ENCODE results near the gene DOP1B.

The DOP1B gene

GRCh38 chr21:36159356-36159921 is 2.8 kb downstream of the DOP1B start:
- peaks cover 28% of the 10 kb centered on the region for H3K27me3 ChIP-seq (ENCODE audit: control insufficient read depth, insufficient read depth, low read length, poor library complexity, severe bottlenecking)
- H3K4me1 ChIP-seq (ENCODE audit: control insufficient read depth, insufficient read depth, low read length): peaks cover 5% of the 10 kb centered on the region
- no peaks in the 10 kb centered on the region for H3K36me3 ChIP-seq (ENCODE audit: control insufficient read depth, insufficient read depth, low read length)
- 89 to 92% methylated on average over 13 of the region's 13 CpGs for WGBS, 2 experiments
- no peak overlapping the region for H3K4me3 ChIP-seq (ENCODE audit: insufficient read depth, low read depth, low read length)
- no peaks in the 10 kb centered on the region for H3K9me3 ChIP-seq (ENCODE audit: control insufficient read depth, low read length)
- H3K27ac ChIP-seq (ENCODE audit: insufficient read depth, low read depth, low read length, poor library complexity, severe bottlenecking): no peak overlapping the region

DNA sequence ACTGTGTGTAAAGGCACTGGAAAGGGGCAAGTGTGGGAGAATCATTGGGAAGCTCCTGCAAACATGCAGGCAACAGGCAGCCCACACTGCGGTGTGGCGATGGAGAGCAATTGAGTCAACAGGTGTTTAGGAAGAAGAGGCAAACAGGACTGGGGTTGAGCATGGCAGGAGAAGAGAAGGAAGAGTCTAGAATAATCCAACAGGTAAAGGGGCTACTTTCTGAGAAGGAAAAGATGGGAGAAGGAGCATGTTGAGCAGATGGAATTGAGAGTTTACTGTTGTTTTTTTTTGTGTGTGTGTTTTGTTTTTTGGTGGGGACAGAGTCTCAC is 4.2 kb downstream of the DOP1B start:
- WGBS, 2 experiments: 94 to 96% methylated on average over 2 of the region's 2 CpGs
- no peak overlapping the region for H3K4me3 ChIP-seq (ENCODE audit: insufficient read depth, low read depth, low read length)
- H3K27me3 ChIP-seq (ENCODE audit: control insufficient read depth, insufficient read depth, low read length, poor library complexity, severe bottlenecking): peaks cover 15% of the 10 kb centered on the region
- H3K36me3 ChIP-seq (ENCODE audit: control insufficient read depth, insufficient read depth, low read length): no peaks in the 10 kb centered on the region
- no peaks in the 10 kb centered on the region for H3K9me3 ChIP-seq (ENCODE audit: control insufficient read depth, low read length)
- H3K4me1 ChIP-seq (ENCODE audit: control insufficient read depth, insufficient read depth, low read length): peaks cover 5% of the 10 kb centered on the region
- H3K27ac ChIP-seq (ENCODE audit: insufficient read depth, low read depth, low read length, poor library complexity, severe bottlenecking): no peak overlapping the region

- H3K36me3 ChIP-seq (ENCODE audit: control insufficient read depth, insufficient read depth, low read length): no peaks in the 10 kb centered on the region
- H3K27ac ChIP-seq (ENCODE audit: insufficient read depth, low read depth, low read length, poor library complexity, severe bottlenecking): no peak overlapping the region
- H3K9me3 ChIP-seq (ENCODE audit: control insufficient read depth, low read length): no peaks in the 10 kb centered on the region
- peaks cover 5% of the 10 kb centered on the region for H3K4me1 ChIP-seq (ENCODE audit: control insufficient read depth, insufficient read depth, low read length)
- 94 to 95% methylated on average over 5 of the region's 5 CpGs for WGBS, 2 experiments
- peaks cover 6% of the 10 kb centered on the region for H3K27me3 ChIP-seq (ENCODE audit: control insufficient read depth, insufficient read depth, low read length, poor library complexity, severe bottlenecking)
- H3K4me3 ChIP-seq (ENCODE audit: insufficient read depth, low read depth, low read length): no peak overlapping the region
These were observed 6.0 kb downstream of the DOP1B start for GRCh38 chr21:36162631-36163030.

- Histone ChIP-seq H3K36me3 (ENCODE audit: control insufficient read depth, insufficient read depth, low read length) (no peaks in the 10 kb centered on the region), H3K9me3 (ENCODE audit: control insufficient read depth, low read length) (no peaks in the 10 kb centered on the region), H3K4me3 (ENCODE audit: insufficient read depth, low read depth, low read length) (no peak overlapping the region), H3K27ac (ENCODE audit: insufficient read depth, low read depth, low read length, poor library complexity, severe bottlenecking) (no peak overlapping the region), H3K27me3 (ENCODE audit: control insufficient read depth, insufficient read depth, low read length, poor library complexity, severe bottlenecking) (no peaks in the 10 kb centered on the region), H3K4me1 (ENCODE audit: control insufficient read depth, insufficient read depth, low read length) (peaks cover 5% of the 10 kb centered on the region)
- WGBS, 2 experiments: 89% methylated on average over 10 of the region's 10 CpGs
These were observed 7.4 kb downstream of the DOP1B start for GRCh38 chr21:36163750-36164741.

GRCh38 chr21:36165356-36165755 is 8.7 kb downstream of the DOP1B start:
- Histone ChIP-seq H3K36me3 (ENCODE audit: control insufficient read depth, insufficient read depth, low read length) (no peaks in the 10 kb centered on the region), H3K4me3 (ENCODE audit: insufficient read depth, low read depth, low read length) (no peak overlapping the region), H3K27me3 (ENCODE audit: control insufficient read depth, insufficient read depth, low read length, poor library complexity, severe bottlenecking) (no peaks in the 10 kb centered on the region), H3K9me3 (ENCODE audit: control insufficient read depth, low read length) (no peaks in the 10 kb centered on the region), H3K4me1 (ENCODE audit: control insufficient read depth, insufficient read depth, low read length) (peaks cover 5% of the 10 kb centered on the region), H3K27ac (ENCODE audit: insufficient read depth, low read depth, low read length, poor library complexity, severe bottlenecking) (no peak overlapping the region)
- whole genome bisulfite sequencing, 2 experiments: 96 to 97% methylated on average over 11 of the region's 11 CpGs

DNA sequence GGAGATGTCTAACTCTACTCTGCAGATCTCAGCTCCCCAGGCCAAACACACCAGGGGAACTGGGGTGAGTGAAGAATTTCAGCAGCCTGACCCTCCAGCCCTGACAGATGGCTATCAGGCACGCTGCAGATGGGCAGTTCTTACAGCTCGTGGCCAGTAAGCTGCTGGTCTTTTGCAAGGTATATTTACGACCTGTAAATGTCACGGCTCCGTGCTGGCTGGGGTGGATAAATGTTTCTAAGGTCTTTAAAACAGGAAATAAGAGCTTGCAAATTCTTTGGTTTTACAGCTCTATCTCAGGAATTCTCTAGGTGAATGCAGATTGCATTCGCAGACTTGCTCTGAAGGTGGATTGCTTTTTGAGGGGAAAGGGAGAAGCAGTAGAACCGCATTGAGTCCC is 10.1 kb downstream of the DOP1B start:
- Histone ChIP-seq H3K36me3 (ENCODE audit: control insufficient read depth, insufficient read depth, low read length) (no peaks in the 10 kb centered on the region), H3K9me3 (ENCODE audit: control insufficient read depth, low read length) (no peaks in the 10 kb centered on the region), H3K27ac (ENCODE audit: insufficient read depth, low read depth, low read length, poor library complexity, severe bottlenecking) (no peak overlapping the region), H3K27me3 (ENCODE audit: control insufficient read depth, insufficient read depth, low read length, poor library complexity, severe bottlenecking) (no peaks in the 10 kb centered on the region), H3K4me1 (ENCODE audit: control insufficient read depth, insufficient read depth, low read length) (peaks cover 5% of the 10 kb centered on the region), H3K4me3 (ENCODE audit: insufficient read depth, low read depth, low read length) (no peak overlapping the region)
- 89 to 93% methylated on average over 7 of the region's 7 CpGs for WGBS, 2 experiments

DNA sequence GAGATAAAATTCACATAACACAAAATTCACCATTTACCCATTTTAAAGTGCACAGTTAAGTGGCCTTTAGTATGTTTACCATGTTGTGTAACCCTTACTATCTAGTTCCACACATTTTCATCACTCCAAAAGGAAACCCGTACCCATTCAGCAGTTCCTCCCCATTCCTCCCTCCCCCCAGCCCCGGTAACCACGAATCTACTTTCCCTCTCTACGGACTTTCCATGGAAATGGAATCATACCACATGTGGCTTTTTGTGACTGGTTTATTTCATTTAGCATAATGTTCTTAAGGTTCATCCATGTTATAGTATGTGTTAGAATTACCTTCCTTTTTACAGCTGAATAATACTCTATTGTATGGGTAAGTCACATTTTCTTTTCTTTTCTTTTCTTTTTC is 10.9 kb downstream of the DOP1B start:
- H3K27me3 ChIP-seq (ENCODE audit: control insufficient read depth, insufficient read depth, low read length, poor library complexity, severe bottlenecking): no peaks in the 10 kb centered on the region

GRCh38 chr21:36169470-36170128 is 13.0 kb downstream of the DOP1B start:
- no peaks in the 10 kb centered on the region for H3K9me3 ChIP-seq (ENCODE audit: control insufficient read depth, low read length)
- WGBS, 2 experiments: 93% methylated on average over 19 of the region's 19 CpGs
- H3K27me3 ChIP-seq (ENCODE audit: control insufficient read depth, insufficient read depth, low read length, poor library complexity, severe bottlenecking): no peaks in the 10 kb centered on the region

More for the DNA sequence above, 10.9 kb downstream of the DOP1B start:
- Histone ChIP-seq H3K4me3 (ENCODE audit: insufficient read depth, low read depth, low read length) (no peak overlapping the region), H3K4me1 (ENCODE audit: control insufficient read depth, insufficient read depth, low read length) (peaks cover 5% of the 10 kb centered on the region), H3K27ac (ENCODE audit: insufficient read depth, low read depth, low read length, poor library complexity, severe bottlenecking) (no peak overlapping the region), H3K36me3 (ENCODE audit: control insufficient read depth, insufficient read depth, low read length) (no peaks in the 10 kb centered on the region), H3K9me3 (ENCODE audit: control insufficient read depth, low read length) (no peaks in the 10 kb centered on the region)
- 87 to 100% methylated on average over 3 to 4 of the region's 4 CpGs for WGBS, 2 experiments

GRCh38 chr21:36170823-36171222 is 14.2 kb downstream of the DOP1B start:
- 93 to 95% methylated on average over 6 of the region's 6 CpGs for WGBS, 2 experiments

More at GRCh38 chr21:36169470-36170128, 13.0 kb downstream of the DOP1B start:
- Histone ChIP-seq H3K4me1 (ENCODE audit: control insufficient read depth, insufficient read depth, low read length) (no peaks in the 10 kb centered on the region), H3K4me3 (ENCODE audit: insufficient read depth, low read depth, low read length) (no peak overlapping the region), H3K36me3 (ENCODE audit: control insufficient read depth, insufficient read depth, low read length) (no peaks in the 10 kb centered on the region), H3K27ac (ENCODE audit: insufficient read depth, low read depth, low read length, poor library complexity, severe bottlenecking) (no peak overlapping the region)

GRCh38 chr21:36171336-36171735 is 14.7 kb downstream of the DOP1B start:
- Histone ChIP-seq H3K27ac (ENCODE audit: insufficient read depth, low read depth, low read length, poor library complexity, severe bottlenecking) (no peak overlapping the region), H3K4me1 (ENCODE audit: control insufficient read depth, insufficient read depth, low read length) (no peaks in the 10 kb centered on the region), H3K36me3 (ENCODE audit: control insufficient read depth, insufficient read depth, low read length) (no peaks in the 10 kb centered on the region), H3K27me3 (ENCODE audit: control insufficient read depth, insufficient read depth, low read length, poor library complexity, severe bottlenecking) (no peaks in the 10 kb centered on the region), H3K4me3 (ENCODE audit: insufficient read depth, low read depth, low read length) (no peak overlapping the region), H3K9me3 (ENCODE audit: control insufficient read depth, low read length) (no peaks in the 10 kb centered on the region)
- 94 to 95% methylated on average over 5 of the region's 5 CpGs for WGBS, 2 experiments

More at GRCh38 chr21:36170823-36171222, 14.2 kb downstream of the DOP1B start:
- H3K4me3 ChIP-seq (ENCODE audit: insufficient read depth, low read depth, low read length): no peak overlapping the region
- H3K27me3 ChIP-seq (ENCODE audit: control insufficient read depth, insufficient read depth, low read length, poor library complexity, severe bottlenecking): no peaks in the 10 kb centered on the region
- no peaks in the 10 kb centered on the region for H3K9me3 ChIP-seq (ENCODE audit: control insufficient read depth, low read length)
- no peaks in the 10 kb centered on the region for H3K4me1 ChIP-seq (ENCODE audit: control insufficient read depth, insufficient read depth, low read length)
- no peaks in the 10 kb centered on the region for H3K36me3 ChIP-seq (ENCODE audit: control insufficient read depth, insufficient read depth, low read length)
- H3K27ac ChIP-seq (ENCODE audit: insufficient read depth, low read depth, low read length, poor library complexity, severe bottlenecking): no peak overlapping the region
